Breast epithelium (tissue), 3 donors: ENCODE data around the gene MCM6.

Source experiments
- POLR2A ChIP-seq: fragments of 450-650 bp; IDR thresholded peaks from one replicate; pipeline ENCODE4 v1.6.1; 2016; ENCODE audit warnings: antibody characterized with exemption, mild to moderate bottlenecking, moderate library complexity
- POLR2AphosphoS5 ChIP-seq, 3 donors: sonication (generic); formaldehyde crosslinking; IDR thresholded peaks; one replicate each; pipeline ENCODE4 v1.6.1; 2017; ENCODE audit warnings: antibody characterized with exemption in 3 of 3
- TF ChIP-seq, protein P1 (sequence below), 3 donors: fragments of 450-650 bp; IDR thresholded peaks; one replicate each; pipeline ENCODE4 v1.5.1; 2016 to 2017; ENCODE audit warnings: antibody characterized with exemption in 3 of 3, mild to moderate bottlenecking in 3 of 3, moderate library complexity in 3 of 3

DNA sequence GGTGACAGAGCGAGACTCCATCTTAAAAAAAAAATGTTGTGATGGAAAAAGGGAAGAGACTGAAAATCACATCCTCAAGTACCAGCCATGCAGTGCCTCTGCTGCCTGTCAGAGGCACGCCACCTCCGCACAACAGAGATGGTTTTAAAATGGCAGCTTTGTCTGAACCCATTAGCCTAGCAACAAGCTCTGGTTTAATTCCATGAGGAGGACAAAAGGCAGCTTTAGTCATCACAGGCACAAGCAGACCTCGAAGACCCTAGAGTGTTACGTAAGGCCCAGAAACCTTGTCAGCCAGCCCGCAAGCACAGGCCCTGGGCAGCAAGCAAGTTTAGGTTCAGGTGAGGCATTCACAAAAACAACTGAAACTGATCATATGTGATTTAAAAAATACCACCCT, 49.7 kb downstream of the MCM6 start:
- TF ChIP-seq, protein P1, sequence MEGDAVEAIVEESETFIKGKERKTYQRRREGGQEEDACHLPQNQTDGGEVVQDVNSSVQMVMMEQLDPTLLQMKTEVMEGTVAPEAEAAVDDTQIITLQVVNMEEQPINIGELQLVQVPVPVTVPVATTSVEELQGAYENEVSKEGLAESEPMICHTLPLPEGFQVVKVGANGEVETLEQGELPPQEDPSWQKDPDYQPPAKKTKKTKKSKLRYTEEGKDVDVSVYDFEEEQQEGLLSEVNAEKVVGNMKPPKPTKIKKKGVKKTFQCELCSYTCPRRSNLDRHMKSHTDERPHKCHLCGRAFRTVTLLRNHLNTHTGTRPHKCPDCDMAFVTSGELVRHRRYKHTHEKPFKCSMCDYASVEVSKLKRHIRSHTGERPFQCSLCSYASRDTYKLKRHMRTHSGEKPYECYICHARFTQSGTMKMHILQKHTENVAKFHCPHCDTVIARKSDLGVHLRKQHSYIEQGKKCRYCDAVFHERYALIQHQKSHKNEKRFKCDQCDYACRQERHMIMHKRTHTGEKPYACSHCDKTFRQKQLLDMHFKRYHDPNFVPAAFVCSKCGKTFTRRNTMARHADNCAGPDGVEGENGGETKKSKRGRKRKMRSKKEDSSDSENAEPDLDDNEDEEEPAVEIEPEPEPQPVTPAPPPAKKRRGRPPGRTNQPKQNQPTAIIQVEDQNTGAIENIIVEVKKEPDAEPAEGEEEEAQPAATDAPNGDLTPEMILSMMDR (IDR thresholded peaks at IDR 0.05): no peak
- TF ChIP-seq POLR2AphosphoS5 (IDR thresholded peaks at IDR 0.05) (no peak), POLR2A (no peak)
